ENCODE data around the gene SLC44A5. TPM values are rescaled to one million over a fixed set of nuclear protein-coding genes. Genes with fewer than 3 reads are reported as not detected.

SLC44A5 gene
- total RNA-seq, 1 donor from 2014 or later = 0.69 TPM

DNA sequence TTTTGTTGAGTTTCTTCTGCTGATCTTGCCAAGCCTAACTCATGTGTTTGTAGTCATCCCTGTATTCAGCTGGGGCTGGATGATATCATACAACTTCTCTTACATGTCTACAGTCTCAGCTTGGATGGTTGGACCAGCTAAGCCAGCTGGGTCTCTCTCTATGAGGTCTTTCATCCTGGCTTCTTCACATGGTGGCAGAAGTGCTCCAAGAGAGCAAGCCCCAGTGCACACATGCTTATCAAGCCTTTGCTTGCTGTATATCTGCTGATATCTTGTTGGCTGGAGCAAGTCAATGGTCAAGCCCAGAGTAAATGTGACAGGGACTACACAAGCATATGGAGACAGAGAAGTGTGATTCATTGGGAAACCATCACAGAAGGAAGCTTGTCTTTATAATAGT lies 29.2 kb upstream of the SLC44A5 start:
- ChIA-PET POLR2A (no interaction called here), CTCF (no interaction called here)
- TF ChIP-seq, protein P1, sequence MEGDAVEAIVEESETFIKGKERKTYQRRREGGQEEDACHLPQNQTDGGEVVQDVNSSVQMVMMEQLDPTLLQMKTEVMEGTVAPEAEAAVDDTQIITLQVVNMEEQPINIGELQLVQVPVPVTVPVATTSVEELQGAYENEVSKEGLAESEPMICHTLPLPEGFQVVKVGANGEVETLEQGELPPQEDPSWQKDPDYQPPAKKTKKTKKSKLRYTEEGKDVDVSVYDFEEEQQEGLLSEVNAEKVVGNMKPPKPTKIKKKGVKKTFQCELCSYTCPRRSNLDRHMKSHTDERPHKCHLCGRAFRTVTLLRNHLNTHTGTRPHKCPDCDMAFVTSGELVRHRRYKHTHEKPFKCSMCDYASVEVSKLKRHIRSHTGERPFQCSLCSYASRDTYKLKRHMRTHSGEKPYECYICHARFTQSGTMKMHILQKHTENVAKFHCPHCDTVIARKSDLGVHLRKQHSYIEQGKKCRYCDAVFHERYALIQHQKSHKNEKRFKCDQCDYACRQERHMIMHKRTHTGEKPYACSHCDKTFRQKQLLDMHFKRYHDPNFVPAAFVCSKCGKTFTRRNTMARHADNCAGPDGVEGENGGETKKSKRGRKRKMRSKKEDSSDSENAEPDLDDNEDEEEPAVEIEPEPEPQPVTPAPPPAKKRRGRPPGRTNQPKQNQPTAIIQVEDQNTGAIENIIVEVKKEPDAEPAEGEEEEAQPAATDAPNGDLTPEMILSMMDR (IDR thresholded peaks at IDR 0.05) = no peak
- intact Hi-C loops (cut with micrococcal nuclease) = no loop called here
- DNase-seq (no peak), ATAC-seq (ENCODE audit: low read depth) (no peak)
- Mint-ChIP-seq H3K27me3 (peaks cover 3% of the 10 kb centered on the region), H3K36me3 (ENCODE audit: low read depth) (no peaks in the 10 kb centered on the region), H3K4me3 (no peak overlapping the region), H3K9me3 (no peaks in the 10 kb centered on the region), H3K4me1 (no peaks in the 10 kb centered on the region), H3K27ac (no peak overlapping the region)

DNA sequence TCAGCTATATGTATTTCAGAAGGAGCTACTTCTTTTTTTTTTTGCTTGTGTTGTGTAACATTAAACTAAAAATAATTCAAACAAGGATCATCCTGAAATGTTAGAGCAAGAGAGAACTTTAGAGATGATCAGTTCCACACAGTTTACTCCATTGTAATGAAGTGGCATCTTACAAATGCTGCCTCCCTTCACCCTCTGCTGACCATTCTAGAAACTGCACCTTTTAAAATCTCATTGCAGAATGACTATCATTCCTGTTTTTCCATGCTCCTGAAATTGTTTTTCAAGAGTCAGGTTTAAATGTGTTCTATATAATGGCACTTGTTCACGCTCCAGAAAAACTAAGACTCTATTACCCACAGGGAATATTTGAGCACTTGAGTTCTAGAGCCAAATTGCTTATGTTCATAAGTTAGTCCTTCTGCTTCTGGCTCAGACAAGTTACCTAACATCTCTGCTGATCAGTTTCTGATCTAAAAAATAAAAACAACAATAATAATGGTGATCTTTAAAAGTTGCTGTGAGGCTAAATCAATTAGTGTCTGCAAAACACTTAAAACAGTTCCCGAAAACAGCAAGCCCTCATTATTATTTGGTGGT lies 21.5 kb upstream of the SLC44A5 start:
- TF ChIP-seq, protein P1 (IDR thresholded peaks at IDR 0.05) = no peak
- no peak overlapping the region for H3K27ac Mint-ChIP-seq
- peaks cover 9% of the 10 kb centered on the region for H3K27me3 Mint-ChIP-seq
- CTCF ChIA-PET = interaction anchor here (0.6 to 2.1 kb wide), 6 partner anchors 19 to 429 kb away, joined by 3 to 7 read pairs (median 4); no protein-coding TSS in a partner anchor
- DNase-seq (no peak), ATAC-seq (ENCODE audit: low read depth) (no peak)
- POLR2A ChIA-PET = no interaction called here
- H3K4me1 Mint-ChIP-seq = no peaks in the 10 kb centered on the region
- intact Hi-C loops (cut with micrococcal nuclease) = loop anchor here (1.0 kb wide), 3 partner anchors 367 to 860 kb away; no protein-coding TSS in a partner anchor
- H3K4me3 Mint-ChIP-seq = no peak overlapping the region
- no peaks in the 10 kb centered on the region for H3K9me3 Mint-ChIP-seq
- H3K36me3 Mint-ChIP-seq (ENCODE audit: low read depth) = no peaks in the 10 kb centered on the region

DNA sequence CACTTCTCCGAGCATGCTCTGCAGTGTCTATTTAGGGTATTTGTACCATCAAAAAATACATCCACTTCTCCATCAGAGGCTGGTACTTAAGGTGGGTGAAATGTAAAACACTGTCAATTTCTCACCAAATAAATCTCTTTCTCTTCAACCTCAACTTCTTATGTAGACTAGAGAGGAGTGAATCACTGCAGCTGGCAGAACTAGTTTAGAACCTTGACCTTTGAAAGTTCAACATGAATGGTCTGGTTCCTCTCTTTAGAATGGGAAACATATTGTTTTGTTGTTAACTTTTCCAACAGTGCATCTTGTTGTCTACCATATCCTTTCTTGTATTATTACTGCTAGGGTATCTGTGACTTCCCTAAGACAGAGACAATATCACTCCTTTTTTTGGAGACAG lies 20.1 kb upstream of the SLC44A5 start:
- intact Hi-C loops (cut with micrococcal nuclease) = no loop called here
- Mint-ChIP-seq H3K27me3 (peaks cover 10% of the 10 kb centered on the region), H3K4me1 (no peaks in the 10 kb centered on the region), H3K27ac (no peak overlapping the region), H3K9me3 (no peaks in the 10 kb centered on the region), H3K36me3 (ENCODE audit: low read depth) (no peaks in the 10 kb centered on the region), H3K4me3 (no peak overlapping the region)
- DNase-seq (no peak), ATAC-seq (ENCODE audit: low read depth) (no peak)
- CTCF ChIA-PET = interaction anchor here (1.6 to 2.1 kb wide), 2 partner anchors 17 to 365 kb away, joined by 4 to 6 read pairs; no protein-coding TSS in a partner anchor
- POLR2A ChIA-PET = no interaction called here
- TF ChIP-seq, protein P1 (IDR thresholded peaks at IDR 0.05) = no peak

DNA sequence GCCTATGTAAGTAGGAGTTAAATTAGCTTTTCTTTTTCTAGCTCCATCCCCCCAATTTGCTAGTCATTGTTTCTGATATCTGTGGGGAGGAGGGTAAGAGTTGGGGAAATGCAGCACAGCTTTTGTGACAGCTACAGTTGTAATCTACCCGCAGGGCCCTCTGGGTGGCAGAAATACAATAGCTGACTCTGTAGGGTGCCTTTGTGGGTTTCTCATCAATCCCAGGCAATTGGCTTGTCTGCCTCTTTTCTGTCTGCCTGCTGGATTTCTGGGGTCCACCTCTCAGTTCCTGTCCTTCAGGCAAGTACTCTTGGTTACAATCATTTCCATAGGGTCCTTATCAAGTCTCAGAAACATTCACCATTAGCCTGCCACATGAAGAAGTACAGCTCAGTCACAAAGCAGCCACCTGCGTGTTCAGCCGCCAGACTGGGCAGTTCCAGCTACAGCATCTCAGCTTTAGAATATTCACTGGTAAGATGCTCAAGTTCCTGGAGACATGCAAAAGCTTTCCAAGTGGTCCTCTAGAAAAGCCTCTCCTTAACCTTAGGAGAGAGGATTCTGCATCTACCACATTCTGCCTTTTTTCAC lies 19.2 kb upstream of the SLC44A5 start:
- POLR2A ChIA-PET = no interaction called here
- TF ChIP-seq, protein P1 (IDR thresholded peaks at IDR 0.05) = no peak
- intact Hi-C loops (cut with micrococcal nuclease) = no loop called here
- no peak for DNase-seq
- Mint-ChIP-seq H3K4me3 (no peak overlapping the region), H3K4me1 (peaks cover 2% of the 10 kb centered on the region), H3K9me3 (no peaks in the 10 kb centered on the region), H3K27ac (no peak overlapping the region), H3K36me3 (ENCODE audit: low read depth) (no peaks in the 10 kb centered on the region), H3K27me3 (peaks cover 13% of the 10 kb centered on the region)
- ATAC-seq (ENCODE audit: low read depth) = no peak
- CTCF ChIA-PET = interaction anchor here (1.8 kb wide), 1 partner anchor 364 kb away, joined by 5 read pairs; no protein-coding TSS in a partner anchor

DNA sequence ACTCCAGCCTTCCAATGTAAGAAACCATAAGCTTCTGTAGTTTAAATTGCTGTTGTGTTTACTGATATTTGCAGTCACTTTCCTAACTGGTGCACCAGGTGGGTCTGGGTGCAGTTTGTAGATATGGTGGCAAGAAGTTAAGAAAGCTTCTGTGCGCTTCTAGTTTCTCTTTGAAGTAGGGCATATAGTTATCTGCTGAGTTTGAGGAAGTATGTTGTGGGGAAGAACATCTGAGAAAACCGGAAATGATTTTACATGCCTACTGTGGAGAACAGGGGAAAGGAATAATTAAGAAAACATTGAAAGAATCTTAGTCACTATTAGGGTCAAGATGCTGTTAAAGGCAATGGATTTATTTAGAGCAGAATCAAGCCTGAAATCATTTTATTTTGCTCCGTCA lies 14.9 kb upstream of the SLC44A5 start:
- Mint-ChIP-seq H3K27ac (no peak overlapping the region), H3K4me3 (no peak overlapping the region), H3K9me3 (peaks cover 3% of the 10 kb centered on the region), H3K27me3 (peaks cover 26% of the 10 kb centered on the region), H3K36me3 (ENCODE audit: low read depth) (no peaks in the 10 kb centered on the region), H3K4me1 (peaks cover 2% of the 10 kb centered on the region)
- POLR2A ChIA-PET = no interaction called here
- no peak for ATAC-seq (ENCODE audit: low read depth)
- CTCF ChIA-PET = no interaction called here
- intact Hi-C loops (cut with micrococcal nuclease) = no loop called here
- no peak for DNase-seq
- TF ChIP-seq, protein P1 (IDR thresholded peaks at IDR 0.05) = no peak

Data from activated B cell treated with CpG ODN at 0.5 μM for 24 hours (primary cell).